DMS 273 (cell line): Measurements from ENCODE around the gene MYOT.

Experiments
- DNase-seq: peaks from one replicate; lab custom pipeline; 2025; ENCODE audit not compliant: unreplicated experiment; lab: John Stamatoyannopoulos, UW

Gene MYOT

DNA sequence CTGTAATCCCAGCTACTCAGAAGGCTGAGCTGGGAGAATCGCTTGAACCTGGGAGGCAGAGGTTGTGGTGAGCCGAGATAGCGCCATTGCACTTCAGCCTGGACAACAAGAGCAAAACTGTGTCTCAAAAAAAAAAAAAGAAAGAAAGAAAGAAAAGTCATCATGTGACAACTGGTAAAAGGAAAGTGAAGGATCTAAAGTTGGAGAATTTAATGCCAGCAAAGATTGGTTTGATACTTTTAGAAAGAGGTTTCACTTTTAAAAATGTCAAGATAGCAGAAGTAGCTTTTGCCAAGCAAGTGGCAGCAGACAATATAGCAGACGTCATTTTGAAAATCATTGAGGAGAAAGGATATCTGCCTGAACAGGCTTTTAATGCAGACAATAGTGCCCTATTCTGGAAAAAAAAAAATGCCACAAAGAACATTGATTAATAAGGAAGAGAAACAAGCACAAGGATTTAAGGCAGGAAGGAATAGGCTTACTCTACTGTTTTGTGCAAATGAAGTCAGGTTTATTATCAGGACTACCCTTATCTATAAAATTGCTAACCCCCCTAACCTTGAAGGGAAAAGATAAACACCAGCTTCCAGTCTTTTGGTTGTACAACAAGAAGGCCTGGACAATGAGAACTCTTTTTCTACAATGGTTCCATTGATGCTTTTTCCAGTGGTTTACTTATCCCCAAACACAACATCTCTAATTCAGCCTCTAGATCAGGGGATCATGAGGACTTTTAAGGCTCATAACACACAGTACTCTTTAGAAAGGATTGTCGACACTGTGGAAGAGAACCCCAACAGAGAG lies 33.6 kb downstream of the MYOT start:
- no peak for DNase-seq

DNA sequence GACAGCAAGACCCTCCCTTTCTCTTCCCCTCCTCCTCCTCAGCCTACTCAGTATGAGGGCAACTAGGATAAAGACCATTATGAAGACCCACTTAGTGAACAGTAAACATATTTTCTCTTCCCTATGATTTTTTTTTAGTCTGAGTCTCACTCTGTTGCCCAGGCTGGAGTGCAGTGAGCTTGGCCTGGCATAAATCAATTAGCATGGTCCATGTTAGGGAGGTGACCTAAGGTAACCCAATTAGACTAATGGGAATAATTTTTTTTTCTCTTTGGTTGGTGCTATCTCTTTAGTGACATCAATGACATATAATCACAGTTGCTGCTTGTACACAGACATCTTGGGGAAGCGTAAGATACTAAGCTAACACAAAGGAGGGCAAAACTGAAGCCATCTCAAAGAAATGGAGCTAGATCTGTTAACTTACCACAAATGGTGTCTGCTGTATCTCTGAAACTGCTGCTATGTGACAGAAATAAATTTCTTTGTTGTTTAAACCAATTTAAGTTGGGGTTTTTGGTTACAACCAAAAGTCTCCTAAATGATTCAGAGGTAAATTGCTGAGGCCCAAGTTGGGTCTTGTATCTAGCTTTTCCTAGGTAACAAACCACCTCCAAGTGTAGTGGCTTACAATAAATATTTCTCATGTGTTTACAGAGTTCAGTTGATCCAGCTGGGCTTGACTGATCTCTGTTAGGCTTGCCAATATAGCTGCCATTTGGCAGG lies 34.9 kb downstream of the MYOT start:
- DNase-seq, result no peak

DNA sequence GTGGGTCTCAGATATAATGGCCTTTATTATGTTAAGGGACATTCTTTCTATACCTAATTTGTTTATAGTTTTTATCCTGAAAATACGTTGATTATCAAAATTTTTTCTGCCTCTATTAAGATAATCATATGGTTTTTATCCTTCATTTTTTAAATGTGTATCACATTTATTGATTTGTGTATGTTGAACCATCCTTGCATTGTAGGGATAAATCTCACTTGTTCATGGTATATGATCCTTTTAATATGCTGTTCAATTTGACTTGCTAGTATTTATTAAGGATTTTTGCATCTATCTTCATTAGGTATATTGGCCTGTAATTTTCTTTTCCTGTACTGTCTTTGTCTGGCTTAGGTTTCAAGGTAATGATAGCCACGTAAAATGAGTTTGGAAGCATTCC lies 47.1 kb downstream of the MYOT start:
- DNase-seq, result no peak

DNA sequence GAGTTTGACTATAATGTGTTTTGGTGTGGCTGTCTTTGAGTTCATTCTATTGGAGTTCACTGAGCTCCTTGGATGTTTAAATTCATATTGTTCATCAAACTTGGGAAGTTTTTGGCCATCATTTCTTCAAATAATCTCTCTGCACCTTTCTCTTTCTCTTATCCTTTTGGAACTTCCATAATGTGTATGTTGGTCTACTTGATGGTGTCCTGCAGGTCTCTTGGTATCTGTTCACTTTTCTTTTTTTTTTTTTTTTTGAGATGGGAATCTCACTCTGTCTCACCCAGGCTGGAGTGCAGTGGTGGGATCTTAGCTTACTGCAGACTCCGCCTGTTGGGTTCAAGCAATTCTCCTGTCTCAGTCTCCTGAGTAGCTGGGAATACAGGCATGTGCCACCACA lies 49.3 kb downstream of the MYOT start:
- DNase-seq, result no peak

DNA sequence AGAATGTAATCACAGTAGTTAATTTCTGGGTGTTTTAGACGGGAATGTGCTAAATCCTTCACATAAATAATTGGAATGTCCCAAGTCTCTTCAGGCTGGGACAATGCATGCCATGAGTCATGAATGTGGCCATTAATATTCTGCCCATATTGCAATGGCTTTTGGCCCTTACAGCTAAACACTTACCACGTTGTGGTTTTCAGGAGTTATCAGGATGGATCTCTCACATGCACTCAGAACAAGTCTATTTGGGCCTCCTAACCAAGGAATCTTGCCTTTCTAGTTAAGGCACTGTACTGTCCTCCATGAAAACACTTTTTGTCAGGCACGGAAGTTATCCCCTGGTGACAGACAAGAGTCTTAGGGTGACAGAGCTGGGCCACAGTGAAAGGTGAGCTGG lies 54.3 kb downstream of the MYOT start:
- DNase-seq, result no peak

DNA sequence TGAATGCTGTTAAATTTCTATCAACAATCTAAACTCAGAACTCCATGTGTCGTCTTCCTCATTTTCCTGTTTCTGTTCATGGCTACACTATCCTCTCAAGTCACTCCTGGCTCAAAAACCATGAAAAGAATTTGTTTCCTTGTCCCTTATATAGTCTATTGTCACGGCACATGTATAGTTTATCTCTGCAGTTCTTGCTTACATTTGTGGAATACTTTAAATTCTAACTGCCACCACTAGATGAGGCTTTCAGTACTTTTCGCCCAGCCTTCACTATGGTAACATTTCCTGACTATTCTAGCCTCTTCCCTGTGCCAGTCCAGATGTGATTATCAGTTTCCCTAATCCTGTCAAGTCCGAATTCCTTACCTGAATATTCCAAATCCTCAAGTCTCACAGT lies 56.2 kb downstream of the MYOT start:
- DNase-seq, result no peak

DNA sequence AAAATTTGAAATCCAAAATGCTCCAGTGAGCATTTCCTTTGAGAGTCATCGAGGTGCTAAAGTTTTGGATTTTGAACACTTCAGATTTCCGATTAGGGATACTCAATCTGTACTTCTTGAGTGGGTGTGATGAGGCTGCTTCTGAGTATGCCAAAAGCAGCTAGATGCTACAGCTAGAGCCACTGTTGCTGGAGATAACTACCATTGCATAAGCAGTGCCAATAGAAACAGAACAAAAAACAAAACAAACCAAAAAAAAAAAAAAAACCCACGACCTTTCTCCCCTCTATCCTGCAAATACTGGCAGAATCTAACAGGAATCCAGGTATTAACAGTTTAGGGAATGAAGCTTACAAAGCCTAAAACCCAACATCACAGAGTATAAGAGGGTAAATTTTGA lies 65.1 kb downstream of the MYOT start:
- DNase-seq, result no peak

DNA sequence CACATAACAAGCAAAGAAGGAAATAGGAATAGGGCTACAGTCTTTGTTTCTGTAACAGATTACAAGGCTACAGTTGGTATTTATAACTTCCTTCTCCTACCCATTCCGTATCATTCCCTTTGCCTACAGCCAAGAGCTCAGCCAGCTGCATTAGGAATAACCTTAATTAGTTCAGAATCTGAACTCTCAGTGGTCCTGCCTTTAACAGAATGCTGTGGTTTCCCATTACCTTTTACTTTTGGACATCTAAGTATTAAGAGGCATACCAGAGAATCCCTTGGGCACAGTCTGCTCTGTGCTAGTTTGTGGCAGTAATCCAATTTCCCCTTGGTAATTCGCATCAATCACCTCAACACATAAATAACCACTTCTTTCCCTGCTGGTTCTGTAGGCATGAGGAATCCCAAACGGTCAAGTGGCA lies 65.8 kb downstream of the MYOT start:
- peak; percentile 71 for DNase-seq

DNA sequence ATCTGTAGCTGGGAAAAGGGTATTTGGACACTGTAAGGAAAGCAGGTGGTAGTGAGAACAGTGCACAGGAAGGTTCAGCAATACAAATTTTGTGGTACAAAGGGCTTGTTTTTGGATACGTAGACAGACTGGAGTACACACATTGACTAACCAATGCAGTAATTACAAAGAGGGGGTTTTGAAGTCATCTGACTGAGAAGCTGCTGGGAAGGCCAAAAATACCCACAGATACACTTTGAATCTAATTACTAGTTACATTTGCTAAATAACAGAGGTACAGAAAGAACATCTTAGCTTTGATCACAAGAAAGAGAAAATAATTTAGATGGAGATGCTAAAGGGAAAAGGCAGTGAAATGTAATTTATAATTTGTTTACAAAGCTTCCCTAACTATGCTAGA lies 67.5 kb downstream of the MYOT start:
- DNase-seq, result no peak

DNA sequence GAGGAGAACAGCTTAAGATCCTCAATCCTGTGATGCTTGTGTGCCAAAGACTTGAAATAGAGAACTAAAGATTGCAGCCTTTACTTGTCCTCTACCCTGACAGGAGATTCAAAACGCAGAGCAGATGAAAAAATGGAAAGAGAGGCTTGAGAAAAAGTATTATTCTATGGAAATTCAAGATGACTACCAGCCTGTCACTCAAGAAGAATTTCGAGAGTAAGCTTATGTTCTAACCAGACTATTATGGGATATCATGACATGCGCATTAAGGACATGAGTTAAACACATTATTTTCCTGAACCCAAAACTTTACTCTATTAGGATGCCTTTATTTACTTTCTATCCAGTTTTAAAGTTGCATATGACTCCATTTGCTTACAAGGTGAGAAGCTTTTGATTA lies 68.0 kb downstream of the MYOT start:
- DNase-seq, result no peak
